Measurements from ENCODE around the gene FMNL2.

GRCh38 chr2:152588998-152589397 is 254.0 kb downstream of the FMNL2 start:
- TF ChIP-seq POLR2A (IDR thresholded peaks at IDR 0.05) (no peak), CTCF (IDR thresholded peaks at IDR 0.05 in 4 of 5, conservative IDR thresholded peaks at IDR 0.05 in 1 of 5) (no peak)

Measured in gastrocnemius medialis (tissue), 4 donors.